Neuronal stem cell (in vitro differentiated cells): Measurements from ENCODE around the gene SMIM13.

Experiments
- DNase-seq: peaks from one replicate; pipeline ENCODE4 v3.0.0-alpha.2; 2013; ENCODE audit warnings: low spot score
- H2AFZ ChIP-seq: one replicate; pipeline ENCODE4 v1.6.1; 2013; ENCODE audit warnings: mild to moderate bottlenecking, low read length, inconsistent platforms
- H2AK5ac ChIP-seq: 2 replicates; pipeline ENCODE4 v1.6.1; 2013; ENCODE audit warnings: low read depth, mild to moderate bottlenecking, inconsistent platforms, low read length, moderate library complexity, mixed read lengths
- H2BK120ac ChIP-seq: 2 replicates; pipeline ENCODE4 v1.6.1; 2013; ENCODE audit warnings: low read depth, mild to moderate bottlenecking, inconsistent platforms, low read length, moderate library complexity, mixed read lengths
- H2BK12ac ChIP-seq: one replicate; pipeline ENCODE4 v1.6.1; 2013; ENCODE audit warnings: low read length, inconsistent platforms
- H2BK15ac ChIP-seq: 2 replicates; pipeline ENCODE4 v1.6.1; 2013; ENCODE audit warnings: mild to moderate bottlenecking, low read length, inconsistent platforms, mixed read lengths
- H2BK5ac ChIP-seq: one replicate; pipeline ENCODE4 v1.6.1; 2013; ENCODE audit warnings: inconsistent platforms, mild to moderate bottlenecking, low read length, moderate library complexity
- H3K14ac ChIP-seq: one replicate; pipeline ENCODE4 v1.6.1; 2013; ENCODE audit warnings: low read length, inconsistent platforms
- H3K18ac ChIP-seq: 2 replicates; pipeline ENCODE4 v1.6.1; 2013; ENCODE audit warnings: low read length, inconsistent platforms
- H3K23ac ChIP-seq: 2 replicates; pipeline ENCODE4 v1.6.1; 2013; ENCODE audit warnings: low read depth, mild to moderate bottlenecking, mixed read lengths, low read length, inconsistent platforms; ENCODE audit not compliant: poor library complexity
- H3K27ac ChIP-seq: replicated peaks from 3 replicates; pipeline ENCODE4 v1.5.1; 2013; ENCODE audit warnings: low read length, inconsistent platforms
- H3K27me3 ChIP-seq, 3 experiments: 2 replicates each; pipeline ENCODE4 v1.6.1; 2013; ENCODE audit warnings: low read length in 3 of 3, mild to moderate bottlenecking in 2 of 3, inconsistent platforms in 1 of 3, low read depth in 1 of 3, mixed read lengths in 1 of 3, moderate library complexity in 1 of 3; ENCODE audit not compliant: control insufficient read depth in 3 of 3, insufficient read depth in 3 of 3
- H3K36me3 ChIP-seq, 2 donors: replicated peaks in 1 of 2; 2 replicates each; pipeline ENCODE4 v1.6.1; 2013; ENCODE audit warnings: low read length in 2 of 2; ENCODE audit not compliant: control insufficient read depth in 2 of 2, insufficient read depth in 2 of 2
- H3K4ac ChIP-seq: 2 replicates; pipeline ENCODE4 v1.6.1; 2013; ENCODE audit warnings: inconsistent platforms, mild to moderate bottlenecking, low read length, moderate library complexity
- H3K4me1 ChIP-seq, 2 donors: 1 replicate in 1 of 2; 2 replicates in 1 of 2; pipeline ENCODE4 v1.6.1; 2013; ENCODE audit warnings: low read length in 2 of 2, low read depth in 1 of 2; ENCODE audit not compliant: control insufficient read depth in 2 of 2, insufficient read depth in 1 of 2
- H3K4me2 ChIP-seq: one replicate; pipeline ENCODE4 v1.6.1; 2013; ENCODE audit warnings: mild to moderate bottlenecking, low read length, inconsistent platforms; ENCODE audit not compliant: insufficient read depth, poor library complexity, severe bottlenecking
- H3K4me3 ChIP-seq, 2 donors: 2 replicates each; pipeline ENCODE4 v1.5.1; 2013; ENCODE audit warnings: low read length in 2 of 2, mild to moderate bottlenecking in 2 of 2, inconsistent platforms in 1 of 2, moderate library complexity in 1 of 2
- H3K79me1 ChIP-seq: one replicate; pipeline ENCODE4 v1.6.1; 2013; ENCODE audit warnings: low read depth, mild to moderate bottlenecking, inconsistent platforms, low read length, moderate library complexity
- H3K9ac ChIP-seq: one replicate; pipeline ENCODE4 v1.6.1; 2013; ENCODE audit warnings: mild to moderate bottlenecking, low read depth, low read length, inconsistent platforms; ENCODE audit not compliant: poor library complexity
- H3K9me3 ChIP-seq, 2 donors: replicated peaks in 1 of 2; 2 replicates each; pipeline versions ENCODE3 to v1.6.1; 2013; ENCODE audit warnings: low read length in 2 of 2, mild to moderate bottlenecking in 2 of 2, inconsistent platforms in 1 of 2, low read depth in 1 of 2, mixed read lengths in 1 of 2, moderate library complexity in 1 of 2; ENCODE audit not compliant: control insufficient read depth in 2 of 2, insufficient read depth in 1 of 2
- H4K8ac ChIP-seq: one replicate; pipeline ENCODE4 v1.6.1; 2013; ENCODE audit warnings: low read depth, mild to moderate bottlenecking, inconsistent platforms, low read length, moderate library complexity
- H4K91ac ChIP-seq: one replicate; pipeline ENCODE4 v1.6.1; 2013; ENCODE audit warnings: low read length, low read depth, mild to moderate bottlenecking, inconsistent platforms; ENCODE audit not compliant: poor library complexity
- WGBS, 2 donors: extraction: QIAGEN DNeasy Blood & Tissue Kit; methylation state at CpG; one replicate each; pipeline ENCODE4 v1.1.7; 2013; ENCODE audit warnings: missing lambda C conversion rate in 2 of 2, mixed read lengths in 1 of 2; ENCODE audit not compliant: insufficient read length in 2 of 2, insufficient replicate concordance in 1 of 2; ENCODE audit errors: extremely low coverage in 2 of 2; 5-methylcytosine and 5-hydroxymethylcytosine counted together

Gene SMIM13

GRCh38 chr6:11164717-11165646 lies 71.3 kb downstream of the SMIM13 start:
- Histone ChIP-seq H3K23ac (no peak overlapping the region), H4K91ac (no peak overlapping the region), H2BK120ac (no peak overlapping the region), H4K8ac (no peak overlapping the region), H2BK5ac (no peak overlapping the region), H3K4ac (no peak overlapping the region), H3K4me3 (no peak overlapping the region), H3K79me1 (no peaks in the 10 kb centered on the region), H3K27me3 (no peaks in the 10 kb centered on the region), H3K18ac (peak overlapping the region; percentile 50), H3K9me3 (no peaks in the 10 kb centered on the region), H2AK5ac (no peak overlapping the region), H3K14ac (no peak overlapping the region), H2AFZ (no peak overlapping the region), H2BK15ac (no peak overlapping the region), H3K27ac (no peak overlapping the region), H3K4me2 (no peak overlapping the region), H2BK12ac (no peak overlapping the region), H3K4me1 (peaks cover 5 to 10% of the 10 kb centered on the region in 2 donors), H3K9ac (no peak overlapping the region), H3K36me3 (no peaks in the 10 kb centered on the region)
- DNase-seq = no peak
- WGBS, 2 donors = no CpG with 5 or more reads among the region's 20 CpGs

- H3K9me3 ChIP-seq = peaks cover 0 to 3% of the 10 kb centered on the region in 2 donors
These were observed 73.3 kb downstream of the SMIM13 start for GRCh38 chr6:11166948-11167347.

GRCh38 chr6:11168091-11168635 lies 74.5 kb downstream of the SMIM13 start:
- Histone ChIP-seq H3K9me3 (peaks cover 0 to 3% of the 10 kb centered on the region in 2 donors), H2BK5ac (no peak overlapping the region), H3K23ac (no peak overlapping the region), H2AFZ (no peak overlapping the region), H3K4ac (no peak overlapping the region), H3K27me3 (no peaks in the 10 kb centered on the region), H3K4me1 (peaks cover 2 to 6% of the 10 kb centered on the region in 2 donors), H3K18ac (no peak overlapping the region), H2BK12ac (no peak overlapping the region), H2AK5ac (no peak overlapping the region), H3K27ac (no peak overlapping the region), H3K79me1 (no peaks in the 10 kb centered on the region), H2BK120ac (no peak overlapping the region), H3K4me3 (no peak overlapping the region), H3K4me2 (no peak overlapping the region), H3K36me3 (no peaks in the 10 kb centered on the region), H3K14ac (no peak overlapping the region), H4K8ac (no peak overlapping the region), H4K91ac (no peak overlapping the region), H3K9ac (no peak overlapping the region), H2BK15ac (no peak overlapping the region)
- no peak for DNase-seq
- WGBS, 2 donors = no CpG with 5 or more reads among the region's 7 CpGs

More at GRCh38 chr6:11166948-11167347, 73.3 kb downstream of the SMIM13 start:
- DNase-seq = no peak
- H3K4me2 ChIP-seq = no peak overlapping the region
- H2AFZ ChIP-seq = no peak overlapping the region
- no peak overlapping the region for H2AK5ac ChIP-seq
- H2BK5ac ChIP-seq = no peak overlapping the region
- no peak overlapping the region for H4K91ac ChIP-seq
- WGBS, 2 donors = no CpG with 5 or more reads among the region's 4 CpGs
- H2BK12ac ChIP-seq = no peak overlapping the region
- no peaks in the 10 kb centered on the region for H3K79me1 ChIP-seq
- H3K27me3 ChIP-seq = no peaks in the 10 kb centered on the region
- H3K14ac ChIP-seq = no peak overlapping the region
- no peak overlapping the region for H3K4me3 ChIP-seq
- no peak overlapping the region for H2BK15ac ChIP-seq
- H3K23ac ChIP-seq = no peak overlapping the region
- H3K36me3 ChIP-seq = no peaks in the 10 kb centered on the region
- H2BK120ac ChIP-seq = no peak overlapping the region
- H3K4ac ChIP-seq = no peak overlapping the region
- peaks cover 0 to 5% of the 10 kb centered on the region in 2 donors for H3K4me1 ChIP-seq
- no peak overlapping the region for H3K9ac ChIP-seq
- H3K27ac ChIP-seq = no peak overlapping the region
- H3K18ac ChIP-seq = no peak overlapping the region
- H4K8ac ChIP-seq = no peak overlapping the region

GRCh38 chr6:11171952-11172351 lies 78.3 kb downstream of the SMIM13 start:
- no CpG with 5 or more reads among the region's 13 CpGs for WGBS, 2 donors
- no peak overlapping the region for H3K4ac ChIP-seq
- no peaks in the 10 kb centered on the region for H3K36me3 ChIP-seq
- no peak overlapping the region for H4K8ac ChIP-seq
- H3K4me1 ChIP-seq = peaks cover 2 to 8% of the 10 kb centered on the region in 2 donors
- H3K27me3 ChIP-seq = no peaks in the 10 kb centered on the region
- H3K4me3 ChIP-seq = no peak overlapping the region
- no peak overlapping the region for H2BK15ac ChIP-seq
- H2AK5ac ChIP-seq = no peak overlapping the region
- H2BK12ac ChIP-seq = no peak overlapping the region
- peaks cover 0 to 3% of the 10 kb centered on the region in 2 donors for H3K9me3 ChIP-seq
- H4K91ac ChIP-seq = no peak overlapping the region
- no peak for DNase-seq
- H3K18ac ChIP-seq = no peak overlapping the region
- H3K9ac ChIP-seq = no peak overlapping the region
- no peak overlapping the region for H3K27ac ChIP-seq
- no peak overlapping the region for H3K14ac ChIP-seq
- H3K23ac ChIP-seq = no peak overlapping the region
- H3K79me1 ChIP-seq = no peaks in the 10 kb centered on the region
- no peak overlapping the region for H2BK120ac ChIP-seq
- H2AFZ ChIP-seq = no peak overlapping the region
- H3K4me2 ChIP-seq = no peak overlapping the region
- H2BK5ac ChIP-seq = no peak overlapping the region
